MG63 (cell line): ENCODE measurements around the gene HSD17B14. TPM values are rescaled to one million over a fixed set of nuclear protein-coding genes. Genes with fewer than 3 reads are reported as not detected.

Experiments used
- DNase-seq: peaks from one replicate; pipeline ENCODE4 v3.0.0-alpha.2; 2020
- H3K27me3 ChIP-seq: fragments of 250-450 bp; sonication (Bioruptor Pico); 2 replicates; pipeline ENCODE4 v1.5.1; 2020; ENCODE audit warnings: mild to moderate bottlenecking, moderate library complexity
- H3K36me3 ChIP-seq: fragments of 250-450 bp; sonication (Bioruptor Pico); 2 replicates; pipeline ENCODE4 v1.5.1; 2020; ENCODE audit warnings: mild to moderate bottlenecking, moderate library complexity
- H3K4me3 ChIP-seq: fragments of 250-450 bp; sonication (Bioruptor Pico); 2 replicates; pipeline ENCODE4 v1.5.1; 2020; ENCODE audit warnings: mild to moderate bottlenecking, moderate library complexity
- H3K9me3 ChIP-seq: fragments of 250-450 bp; sonication (Bioruptor Pico); 2 replicates; pipeline ENCODE4 v1.5.1; 2020; ENCODE audit warnings: mild to moderate bottlenecking, moderate library complexity
- total RNA-seq: library from RNA; depleted of rRNA; stranded (reverse); fragments of >200 nt; shearing (Covaris generic); gene quantifications from 2 replicates; pipeline ENCODE4 v1.2.3, GENCODE V29; 2014; ENCODE audit warnings: low replicate concordance

Gene HSD17B14
- total RNA-seq, 1 experiment from 2014 or later = not detected

DNA sequence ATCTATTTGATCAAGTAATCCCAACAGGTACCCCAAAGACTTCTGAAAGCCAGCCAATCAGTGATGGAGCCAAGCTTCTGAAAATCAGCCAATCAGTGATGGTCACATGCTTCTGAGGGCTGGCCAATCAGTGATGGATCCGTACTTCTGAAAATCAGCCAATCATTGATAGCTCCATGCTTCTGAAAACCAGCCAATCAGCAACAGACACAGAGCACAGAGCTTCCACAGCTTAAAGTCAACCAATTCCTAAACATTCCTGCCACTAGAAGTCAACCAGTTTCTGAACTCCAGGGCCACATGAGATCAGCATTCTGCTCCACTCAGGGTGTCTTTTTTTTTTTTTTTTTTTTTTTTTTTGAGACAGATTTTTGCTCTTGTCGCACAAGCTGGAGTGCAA lies 8.2 kb upstream of the HSD17B14 start:
- Histone ChIP-seq H3K27me3 (no peaks in the 10 kb centered on the region), H3K4me3 (no peak overlapping the region), H3K9me3 (no peaks in the 10 kb centered on the region), H3K36me3 (peaks cover 31% of the 10 kb centered on the region)
- peak; percentile 22 for DNase-seq

DNA sequence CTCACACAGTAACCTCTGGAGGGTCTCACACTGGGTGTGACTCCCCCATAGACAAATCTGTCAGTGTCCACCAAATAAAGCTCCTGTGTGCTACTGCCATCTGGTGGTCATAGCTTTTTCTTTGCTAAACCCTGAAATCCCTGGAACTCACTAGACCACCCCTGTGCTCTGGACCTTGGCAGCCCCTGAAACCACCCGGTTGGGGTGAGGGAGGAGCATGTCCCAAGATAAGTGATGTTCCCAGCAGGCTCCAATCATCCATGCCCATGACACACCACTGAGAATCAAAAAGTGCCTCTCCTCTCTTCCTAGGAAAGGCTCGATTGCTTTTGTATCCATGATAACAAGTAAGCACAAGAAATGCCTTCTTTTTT lies 6.5 kb upstream of the HSD17B14 start:
- H3K9me3 ChIP-seq = no peaks in the 10 kb centered on the region
- DNase-seq = peak; percentile 56
- peaks cover 29% of the 10 kb centered on the region for H3K36me3 ChIP-seq
- no peaks in the 10 kb centered on the region for H3K27me3 ChIP-seq
- no peak overlapping the region for H3K4me3 ChIP-seq

DNA sequence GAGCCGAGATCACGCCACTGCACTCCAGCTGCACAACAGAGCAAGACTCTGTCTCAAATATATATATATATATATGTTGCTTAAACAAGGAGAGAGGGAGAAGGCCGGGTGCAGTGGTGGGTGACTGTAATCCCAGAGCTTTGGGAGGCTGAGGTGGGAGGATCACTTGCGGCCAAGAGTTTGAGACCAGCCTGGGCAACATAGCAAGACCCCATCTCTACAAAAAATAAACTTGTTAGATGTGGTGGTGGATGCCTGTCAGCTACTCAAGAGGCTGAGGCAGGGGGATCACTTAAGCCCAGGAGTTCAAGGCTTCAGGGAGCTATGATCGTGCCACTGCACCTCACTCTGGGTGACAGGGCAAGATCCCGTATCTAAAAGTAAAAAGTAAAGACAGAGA lies 5.3 kb upstream of the HSD17B14 start:
- Histone ChIP-seq H3K36me3 (peaks cover 27% of the 10 kb centered on the region), H3K27me3 (no peaks in the 10 kb centered on the region), H3K9me3 (no peaks in the 10 kb centered on the region), H3K4me3 (no peak overlapping the region)
- DNase-seq = no peak

DNA sequence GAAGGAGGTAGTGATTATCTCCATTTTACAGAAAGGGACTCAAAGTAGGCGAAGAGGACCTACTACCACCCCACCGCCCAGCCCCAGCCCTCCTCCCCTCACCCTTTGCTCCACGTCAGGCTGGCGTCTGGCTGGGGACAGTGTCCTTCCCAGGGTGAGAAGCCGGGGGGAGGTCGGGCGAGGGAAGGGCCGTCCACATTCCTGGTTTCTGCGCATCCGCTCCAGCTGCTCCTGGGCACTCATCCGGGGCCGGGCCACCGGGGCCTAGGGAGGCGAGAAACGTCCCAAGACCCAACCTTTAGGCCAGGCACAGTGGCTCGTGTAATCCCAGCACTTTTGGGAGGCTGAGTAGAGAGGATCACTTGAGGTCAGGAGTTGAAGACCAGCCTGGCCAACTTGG lies 4.8 kb upstream of the HSD17B14 start:
- peaks cover 24% of the 10 kb centered on the region for H3K36me3 ChIP-seq
- no peaks in the 10 kb centered on the region for H3K27me3 ChIP-seq
- no peak for DNase-seq
- no peak overlapping the region for H3K4me3 ChIP-seq
- H3K9me3 ChIP-seq = no peaks in the 10 kb centered on the region

DNA sequence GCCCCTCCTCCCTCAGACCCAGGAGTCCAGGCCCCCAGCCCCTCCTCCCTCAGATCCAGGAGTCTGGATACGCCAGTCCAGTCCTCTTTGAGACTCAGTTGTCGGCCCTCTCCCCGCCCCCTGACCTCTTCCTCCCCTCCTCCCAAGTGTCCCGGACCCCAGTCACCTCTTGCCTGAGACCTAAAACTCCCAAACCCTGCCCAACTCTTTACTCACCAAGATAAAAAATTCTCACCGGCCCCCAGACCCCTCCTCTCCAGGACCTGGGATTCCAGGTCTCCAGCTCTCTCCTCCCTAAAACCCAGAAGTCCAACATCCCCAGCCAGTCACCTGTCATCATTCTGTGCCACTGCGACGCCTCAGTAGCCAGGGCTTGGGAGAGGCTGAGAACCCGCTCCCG lies 1.4 kb upstream of the HSD17B14 start:
- Histone ChIP-seq H3K27me3 (no peaks in the 10 kb centered on the region), H3K4me3 (no peak overlapping the region), H3K36me3 (peaks cover 4% of the 10 kb centered on the region), H3K9me3 (no peaks in the 10 kb centered on the region)
- DNase-seq = no peak

DNA sequence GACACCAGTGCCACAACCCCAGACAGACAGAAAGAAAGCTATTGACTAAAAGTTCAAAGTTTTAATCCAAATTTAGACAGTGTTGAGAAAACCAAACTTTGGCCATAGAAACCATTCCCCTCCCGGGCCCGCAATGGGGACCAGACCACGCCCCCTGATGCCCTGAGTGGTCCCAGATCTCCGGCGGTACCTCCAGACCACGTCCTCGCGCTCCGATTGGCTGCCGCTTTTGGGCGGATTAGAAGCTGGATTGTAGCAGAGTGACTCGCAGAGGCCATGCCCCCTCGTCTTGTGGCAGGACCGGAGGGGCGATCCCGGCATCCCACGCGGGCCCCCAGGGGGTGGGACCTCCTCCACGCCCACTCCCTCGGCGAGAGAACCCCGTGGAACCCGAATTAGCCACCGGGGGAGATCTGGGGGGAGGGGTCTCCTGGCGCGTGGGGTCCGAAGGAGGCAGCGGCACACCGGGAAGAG lies 797 bp upstream of the HSD17B14 start:
- Histone ChIP-seq H3K27me3 (no peaks in the 10 kb centered on the region), H3K9me3 (no peaks in the 10 kb centered on the region), H3K36me3 (peaks cover 4% of the 10 kb centered on the region; the same call in 1 of the 2 replicates), H3K4me3 (no peak overlapping the region)
- peak; percentile 15 for DNase-seq

DNA sequence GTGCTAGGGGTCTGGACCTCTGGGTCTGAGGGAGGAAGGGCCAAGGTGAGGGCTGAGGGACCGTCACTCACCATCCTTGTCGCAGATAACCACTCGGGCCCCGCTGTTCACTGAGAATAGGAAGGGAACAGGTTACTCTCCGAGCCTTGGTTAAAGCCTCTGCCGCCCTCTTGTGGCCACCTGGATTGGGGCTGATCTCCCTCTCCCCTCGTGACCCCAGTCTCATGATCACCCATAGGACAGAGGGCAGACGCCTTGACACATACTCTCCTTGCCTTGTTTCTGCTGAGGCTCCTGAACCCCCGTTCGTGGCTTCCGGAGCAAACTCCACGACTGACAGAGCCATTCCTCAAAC lies 580 bp downstream of the HSD17B14 start:
- Histone ChIP-seq H3K36me3 (peaks cover 4% of the 10 kb centered on the region; the same call in 1 of the 2 replicates), H3K4me3 (no peak overlapping the region), H3K9me3 (no peaks in the 10 kb centered on the region), H3K27me3 (no peaks in the 10 kb centered on the region)
- peak; percentile 77 for DNase-seq

DNA sequence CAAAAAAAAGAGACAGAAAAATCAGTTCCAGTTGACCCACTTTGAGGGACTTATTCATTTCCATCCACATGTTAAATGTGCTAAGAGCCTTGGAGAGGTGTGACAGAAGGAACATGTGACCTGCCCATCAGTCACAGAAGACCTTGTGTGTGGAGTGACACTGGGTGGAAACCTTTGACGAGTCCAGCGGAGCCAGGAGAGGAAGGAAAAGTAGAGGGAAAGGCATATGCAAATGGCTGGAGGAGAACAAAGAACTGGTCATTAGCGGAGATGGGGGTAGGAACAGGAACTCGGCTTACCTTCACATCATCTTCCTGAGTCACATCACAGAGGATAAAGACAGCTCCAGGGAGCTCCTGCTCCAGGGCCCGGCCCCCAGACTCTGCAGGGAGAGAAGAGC lies 2.3 kb downstream of the HSD17B14 start:
- Histone ChIP-seq H3K4me3 (no peak overlapping the region), H3K36me3 (peaks cover 4% of the 10 kb centered on the region; the same call in 1 of the 2 replicates), H3K27me3 (no peaks in the 10 kb centered on the region), H3K9me3 (no peaks in the 10 kb centered on the region)
- no peak for DNase-seq

DNA sequence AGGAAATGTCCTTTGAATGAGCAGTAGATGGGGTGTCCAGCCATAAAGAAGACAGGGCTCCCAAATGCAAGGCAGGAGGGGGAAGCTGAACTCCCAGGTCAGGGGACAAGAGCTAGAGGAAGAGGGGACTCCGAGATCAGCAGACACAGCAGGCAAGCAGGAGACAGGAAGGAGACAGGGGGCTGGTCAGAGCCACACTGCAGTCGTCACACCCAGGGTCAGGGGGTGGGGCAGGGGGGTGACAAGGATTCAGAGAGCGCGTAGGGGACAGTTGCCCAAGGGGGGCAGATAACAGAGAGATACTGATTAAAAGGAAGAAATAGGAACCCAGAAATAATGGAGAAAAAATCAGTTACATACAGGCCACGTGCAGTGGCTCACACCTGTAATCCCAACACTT lies 3.2 kb downstream of the HSD17B14 start:
- no peaks in the 10 kb centered on the region for H3K27me3 ChIP-seq
- DNase-seq = no peak
- H3K4me3 ChIP-seq = no peak overlapping the region
- H3K9me3 ChIP-seq = no peaks in the 10 kb centered on the region
- peaks cover 4% of the 10 kb centered on the region; the same call in 1 of the 2 replicates for H3K36me3 ChIP-seq

DNA sequence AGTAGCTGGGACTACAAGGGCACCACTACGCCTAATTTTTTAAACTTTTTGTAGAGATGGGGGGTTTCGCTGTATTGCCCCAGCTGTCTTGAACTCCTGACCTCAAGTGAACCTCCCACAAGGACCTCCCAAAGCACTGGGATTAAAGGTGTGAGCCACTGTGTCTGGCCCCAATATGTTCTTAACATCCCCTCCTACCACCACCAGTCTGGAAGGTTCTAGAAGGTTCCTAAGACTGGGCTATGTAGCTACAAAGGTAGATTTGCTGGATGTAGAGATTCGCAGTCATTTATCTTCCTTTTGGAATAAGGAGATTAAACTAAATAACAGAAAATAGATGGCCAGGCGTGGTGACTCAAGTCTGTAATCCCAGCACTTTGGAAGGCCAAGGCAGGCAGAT lies 5.3 kb downstream of the HSD17B14 start:
- Histone ChIP-seq H3K9me3 (no peaks in the 10 kb centered on the region), H3K4me3 (no peak overlapping the region), H3K27me3 (no peaks in the 10 kb centered on the region), H3K36me3 (no peaks in the 10 kb centered on the region; the same call in 1 of the 2 replicates)
- DNase-seq = no peak

DNA sequence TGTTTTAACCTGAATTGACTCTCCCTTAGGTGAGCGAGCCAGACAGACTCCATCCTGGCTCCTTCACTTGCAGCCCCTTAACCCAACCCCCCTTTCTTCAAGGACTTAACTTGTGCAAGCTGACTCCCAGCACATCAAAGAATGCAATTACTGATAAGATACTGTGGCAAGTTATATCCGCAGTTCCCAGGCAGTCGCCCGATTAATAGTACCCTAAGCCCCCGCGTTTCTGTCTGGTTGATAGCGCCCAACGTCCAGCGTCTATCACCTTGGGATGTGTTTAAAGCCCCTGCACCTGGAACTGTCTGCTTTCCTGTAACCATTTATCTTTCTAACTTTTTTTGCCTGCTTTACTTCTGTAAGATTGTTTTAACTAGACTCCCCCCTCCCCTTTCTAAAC lies 6.2 kb downstream of the HSD17B14 start:
- H3K4me3 ChIP-seq = no peak overlapping the region
- H3K27me3 ChIP-seq = no peaks in the 10 kb centered on the region
- H3K36me3 ChIP-seq = no peaks in the 10 kb centered on the region; the same call in 1 of the 2 replicates
- DNase-seq = no peak
- H3K9me3 ChIP-seq = no peaks in the 10 kb centered on the region

DNA sequence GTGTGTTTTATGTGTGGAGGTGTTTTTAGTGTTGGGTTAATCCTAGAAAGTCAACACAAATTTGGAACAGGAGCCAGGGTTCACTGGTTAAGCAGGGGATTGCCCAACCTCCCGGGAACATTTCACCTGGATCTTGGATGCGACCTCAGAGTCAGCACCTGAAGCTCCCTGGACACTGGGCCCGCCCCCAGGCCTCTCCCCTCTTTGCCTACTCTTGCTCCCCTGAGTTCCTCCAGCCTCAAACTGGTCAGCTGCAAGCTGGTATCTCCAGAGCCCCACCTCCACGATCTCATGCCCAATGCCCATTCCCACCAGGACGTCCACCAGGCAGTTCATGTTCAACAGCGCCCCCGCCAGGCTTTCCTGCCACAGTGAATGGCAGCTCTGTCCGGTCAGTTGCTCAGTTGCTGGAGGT lies 9.7 kb downstream of the HSD17B14 start:
- no peak for DNase-seq

DNA sequence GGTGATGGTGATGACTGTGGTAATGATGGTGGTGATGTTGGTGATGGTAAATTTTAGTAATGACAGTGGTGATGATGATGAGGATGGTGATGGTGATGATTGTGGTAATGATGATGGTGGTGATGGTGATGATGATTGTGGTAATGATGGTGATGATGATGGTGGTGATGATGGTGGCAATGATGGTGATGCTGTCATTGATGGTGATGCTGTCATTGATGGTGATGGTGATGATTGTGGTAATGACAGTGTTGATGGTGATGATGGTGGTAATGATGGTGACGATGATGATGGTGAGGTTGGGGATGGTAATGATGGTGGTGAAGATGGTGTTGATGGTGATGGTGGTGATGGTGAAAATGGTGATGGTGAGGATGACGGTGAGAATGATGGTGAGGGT lies 13.8 kb downstream of the HSD17B14 start:
- DNase-seq = no peak
- no peaks in the 10 kb centered on the region for H3K27me3 ChIP-seq
- H3K4me3 ChIP-seq = no peak overlapping the region
- no peaks in the 10 kb centered on the region; the same call in 1 of the 2 replicates for H3K36me3 ChIP-seq
- H3K9me3 ChIP-seq = no peaks in the 10 kb centered on the region; the same call in 1 of the 2 replicates

More for the DNA sequence above, 9.7 kb downstream of the HSD17B14 start:
- no peaks in the 10 kb centered on the region; the same call in 1 of the 2 replicates for H3K36me3 ChIP-seq
- H3K4me3 ChIP-seq = no peak overlapping the region
- no peaks in the 10 kb centered on the region; the same call in 1 of the 2 replicates for H3K9me3 ChIP-seq
- no peaks in the 10 kb centered on the region for H3K27me3 ChIP-seq

DNA sequence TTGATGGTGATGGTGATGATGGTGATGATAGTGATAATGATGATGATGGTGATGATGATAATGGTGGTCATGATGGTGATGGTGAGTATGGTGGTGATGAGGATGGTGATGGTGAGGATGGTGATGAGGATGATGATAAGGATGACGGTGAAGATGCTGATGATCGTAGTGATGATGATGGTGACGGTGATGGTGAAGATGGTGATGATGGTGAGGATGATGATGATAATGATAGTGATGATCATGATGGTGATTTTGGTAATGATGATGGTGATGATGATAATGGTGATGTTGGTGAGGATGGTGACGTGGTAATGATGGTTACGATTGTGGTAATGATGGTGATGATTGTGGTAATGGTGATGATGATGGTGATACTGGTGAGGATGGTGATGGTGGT lies 14.7 kb downstream of the HSD17B14 start:
- no peaks in the 10 kb centered on the region; the same call in 1 of the 2 replicates for H3K36me3 ChIP-seq
- DNase-seq = no peak
- no peaks in the 10 kb centered on the region for H3K27me3 ChIP-seq
- H3K4me3 ChIP-seq = no peak overlapping the region
- no peaks in the 10 kb centered on the region; the same call in 1 of the 2 replicates for H3K9me3 ChIP-seq

DNA sequence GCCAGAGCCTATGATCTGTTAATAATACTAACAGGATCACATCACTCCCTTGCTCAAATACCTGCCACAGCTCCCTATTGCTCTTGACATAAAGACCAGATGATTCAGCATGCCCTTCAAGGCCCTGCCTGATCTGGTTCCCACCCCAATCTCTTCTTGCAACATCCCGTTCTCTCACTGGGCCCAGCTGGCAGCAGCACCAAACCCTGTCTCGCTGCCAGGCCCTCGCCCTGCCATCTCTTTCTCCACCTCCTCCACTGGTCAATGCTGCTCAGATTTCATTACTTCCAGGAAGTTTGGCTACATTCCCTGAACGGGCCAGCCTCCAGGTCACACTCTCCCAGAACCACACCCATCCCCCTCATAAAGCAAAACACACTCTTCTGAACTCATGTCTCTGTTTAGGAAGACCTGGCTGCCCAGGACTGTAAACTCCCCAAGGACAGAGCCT lies 16.9 kb downstream of the HSD17B14 start:
- Histone ChIP-seq H3K9me3 (no peaks in the 10 kb centered on the region; the same call in 1 of the 2 replicates), H3K27me3 (no peaks in the 10 kb centered on the region)
- DNase-seq = peak; percentile 98

DNA sequence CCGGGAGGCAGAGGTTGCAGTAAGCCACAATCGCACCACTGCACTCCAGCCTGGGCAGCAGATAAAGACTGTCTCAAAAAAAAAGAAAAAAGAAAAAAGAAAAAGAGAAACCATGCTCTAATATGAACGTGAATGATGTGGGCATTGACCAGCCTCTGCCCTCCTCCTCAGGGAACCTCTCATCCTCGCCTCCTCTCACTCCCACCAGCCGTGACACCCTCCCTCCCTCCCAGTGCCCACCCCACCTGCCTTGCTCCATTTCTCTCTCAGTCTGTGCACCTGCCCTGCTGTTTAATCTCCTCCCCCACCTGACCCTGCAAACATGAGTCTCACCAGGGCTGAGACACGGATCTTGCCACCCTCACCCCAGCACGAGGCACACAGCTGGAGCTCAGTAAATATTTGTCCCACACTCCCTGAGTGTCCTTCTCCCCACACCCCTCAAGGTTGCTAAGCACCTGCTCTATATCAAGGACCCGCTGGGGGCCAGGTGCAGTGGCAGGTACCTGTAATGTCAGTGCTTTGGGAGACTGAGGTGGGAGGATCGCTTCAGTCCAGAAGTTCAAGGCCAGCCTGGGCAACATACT lies 18.0 kb downstream of the HSD17B14 start:
- H3K9me3 ChIP-seq = no peaks in the 10 kb centered on the region; the same call in 1 of the 2 replicates
- H3K4me3 ChIP-seq = no peak overlapping the region
- H3K36me3 ChIP-seq = no peaks in the 10 kb centered on the region; the same call in 1 of the 2 replicates
- DNase-seq = no peak
- no peaks in the 10 kb centered on the region for H3K27me3 ChIP-seq

More for the DNA sequence above, 16.9 kb downstream of the HSD17B14 start:
- Histone ChIP-seq H3K4me3 (no peak overlapping the region), H3K36me3 (no peaks in the 10 kb centered on the region; the same call in 1 of the 2 replicates)

DNA sequence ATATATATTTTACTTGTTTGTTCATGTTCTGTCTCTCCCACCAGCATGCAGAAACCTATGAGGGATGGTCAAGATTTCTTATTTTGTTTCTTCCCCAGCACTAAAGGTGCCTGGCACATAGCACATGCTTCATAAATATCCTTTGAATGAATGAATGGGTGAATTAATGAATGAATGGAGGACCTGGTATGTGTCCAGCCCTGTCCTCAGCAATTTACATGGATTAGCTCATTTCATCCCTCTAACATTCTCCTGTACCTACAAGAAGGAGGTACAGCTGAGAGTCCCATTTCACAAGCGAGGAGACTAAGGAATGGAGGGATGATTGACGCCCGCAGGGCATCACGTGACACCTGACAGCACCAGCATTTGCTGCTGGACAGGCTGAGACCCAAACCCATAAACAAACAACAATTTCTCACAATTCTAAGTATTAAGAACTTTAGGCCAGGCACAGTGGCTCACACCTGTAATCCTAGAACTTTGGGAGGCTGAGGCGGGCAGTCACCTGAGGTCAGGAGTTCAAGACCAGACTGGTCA lies 18.6 kb downstream of the HSD17B14 start:
- no peak overlapping the region for H3K4me3 ChIP-seq

More for the DNA sequence above, 18.6 kb downstream of the HSD17B14 start:
- H3K36me3 ChIP-seq = no peaks in the 10 kb centered on the region; the same call in 1 of the 2 replicates
- H3K9me3 ChIP-seq = no peaks in the 10 kb centered on the region; the same call in 1 of the 2 replicates
- H3K27me3 ChIP-seq = no peaks in the 10 kb centered on the region
- no peak for DNase-seq
